H1 (cell line): ENCODE data around the gene ESPNL. TPM values are rescaled to one million over a fixed set of nuclear protein-coding genes. Genes with fewer than 3 reads are reported as not detected.
A peak's percentile ranks its signal among the peaks of the same experiment; 100 is the strongest.

ENCODE experiments used
- polyA plus RNA-seq, 7 experiments: library from polyadenylated mRNA; depleted of rRNA in 3 of 7; stranded (reverse) in 5 of 7; unstranded in 2 of 7; fragments of >200 nt in 5 of 7; fragments of 200-250 nt in 2 of 7; gene quantifications; 1 replicate in 5 of 7; 2 replicates in 1 of 7; 4 replicates in 1 of 7; pipeline versions ENCODE4 v1.2.1 to v1.2.3, GENCODE V29; 2011 to 2013; ENCODE audit warnings: missing spikeins in 2 of 7, mixed read lengths in 2 of 7
- total RNA-seq: library from RNA; stranded (reverse); fragmentation: NEBNext Ultra II Directional; extraction: Animal tissue kit (Norgen Biotek cat#: 25700); gene quantifications from 2 replicates; pipeline ENCODE4 v1.2.1, GENCODE V29; 2021
- TF ChIP-seq, protein P1 (sequence below): IDR thresholded peaks from 2 replicates; pipeline ENCODE4 v1.6.1; 2012; ENCODE audit warnings: inconsistent platforms

The ESPNL gene
- total and polyA plus RNA-seq, 2 of the 8 experiments (the other 6 are each of a cell fraction or from before 2014, with no cell fraction given), result 0.68 to 1.3 TPM

DNA sequence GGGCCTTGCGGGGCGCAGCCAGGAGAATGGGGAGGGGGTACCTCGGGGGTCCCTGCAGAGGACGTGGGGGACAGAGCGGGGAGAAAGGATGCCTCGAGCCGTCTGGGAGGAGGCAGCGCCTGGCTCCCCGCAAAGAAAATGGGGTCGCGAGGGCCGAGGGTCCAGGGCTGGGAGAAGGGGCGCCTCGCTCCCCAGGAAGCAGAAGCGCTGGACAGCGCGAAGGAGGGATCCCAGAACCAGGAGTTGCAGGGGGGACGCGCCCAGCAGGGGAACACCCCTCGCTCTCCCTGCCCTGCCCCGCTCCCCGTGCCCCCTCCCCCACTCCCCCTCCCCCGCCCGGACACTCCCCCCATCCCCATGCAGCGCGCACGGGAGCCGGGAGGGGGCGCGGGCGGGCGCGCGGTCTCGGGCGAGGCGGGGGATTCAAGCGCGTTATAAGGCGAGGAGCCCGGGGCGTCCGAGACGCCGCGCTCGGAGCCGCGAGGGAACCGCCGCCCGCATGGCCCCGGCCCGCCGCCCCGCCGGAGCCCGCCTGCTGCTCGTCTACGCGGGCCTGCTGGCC, 58.5 kb downstream of the ESPNL start, which contains the start of gene ERFE (continued):
- TF ChIP-seq, protein P1, sequence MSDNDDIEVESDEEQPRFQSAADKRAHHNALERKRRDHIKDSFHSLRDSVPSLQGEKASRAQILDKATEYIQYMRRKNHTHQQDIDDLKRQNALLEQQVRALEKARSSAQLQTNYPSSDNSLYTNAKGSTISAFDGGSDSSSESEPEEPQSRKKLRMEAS, result peak; percentile 26; the same call in 1 of the 2 replicates
